K562 (cell line): ENCODE measurements around the gene SSTR1. TPM values are rescaled to one million over a fixed set of nuclear protein-coding genes. Genes with fewer than 3 reads are reported as not detected.

ENCODE experiments used
- REST ChIP-seq, 2 experiments: fragments of 450-650 bp; formaldehyde crosslinking in 1 of 2; IDR thresholded peaks; 2 replicates each; pipeline versions ENCODE4 v1.4.0 to v1.6.1; 2014 to 2020; ENCODE audit warnings: mild to moderate bottlenecking in 2 of 2, borderline replicate concordance in 1 of 2, low read depth in 1 of 2
- STAT5B ChIP-seq: fragments of 250-450 bp; sonication (Bioruptor Pico); IDR thresholded peaks from 2 replicates; pipeline ENCODE4 v1.8.0; 2021; ENCODE audit warnings: mild to moderate bottlenecking, inconsistent platforms
- ZNF408 ChIP-seq: fragments of 250-450 bp; sonication (Bioruptor Pico); IDR thresholded peaks from 2 replicates; pipeline ENCODE4 v1.4.0; 2020; ENCODE audit warnings: low read depth, mild to moderate bottlenecking, moderate library complexity
- polyA plus RNA-seq, 8 experiments: library from polyadenylated mRNA; depleted of rRNA in 4 of 8; stranded (reverse) in 5 of 8; unstranded in 3 of 8; fragments of >200 nt; fragmentation: Nextera tagmentation in 2 of 8; fragmentation: Illumina TruSeq in 1 of 8; extraction: Ambion mirVana in 2 of 8; extraction: Trizol in 1 of 8; gene quantifications; 2 replicates each; pipeline versions ENCODE4 v1.2.1 to v1.2.3, GENCODE V29; 2011 to 2014; ENCODE audit warnings: inconsistent platforms in 1 of 8, missing spikeins in 1 of 8
- total RNA-seq, 7 experiments: library from RNA; depleted of rRNA in 6 of 7; stranded (reverse); fragments of >200 nt in 6 of 7; fragmentation: Illumina TruSeq in 2 of 7; extraction: Trizol in 2 of 7; gene quantifications; 2 replicates each; pipeline versions ENCODE4 v1.2.1 to v1.2.3, GENCODE V29; 2011 to 2021; ENCODE audit warnings: low replicate concordance in 1 of 7

Gene SSTR1
- total and polyA plus RNA-seq, 9 of the 15 experiments (the other 6 are each of a cell fraction or from before 2014, with no cell fraction given) = not detected

- no peak for TF ChIP-seq REST (IDR thresholded peaks at IDR 0.05; ENCODE audit: borderline replicate concordance)
- TF ChIP-seq REST (CRISPR knock-in tag; IDR thresholded peaks at IDR 0.05; ENCODE audit: low read depth) = no peak
- TF ChIP-seq ZNF408 (CRISPR knock-in tag) = no peak
- no peak for TF ChIP-seq STAT5B (CRISPR knock-in tag)
Measured at GRCh38 chr14:38212111-38212510, 4.4 kb downstream of the SSTR1 start (continued).
